Measurements from ENCODE around the gene EFCAB14. TPM values are rescaled to one million over a fixed set of nuclear protein-coding genes. Genes with fewer than 3 reads are reported as not detected.
"Not testable (repeated sequence)": the region's sequence is repeated elsewhere in the genome, so short reads cannot be mapped to it uniquely, and the experiment has no call there.

The EFCAB14 gene
- total RNA-seq, 1 donor from 2014 or later, result 50.7 TPM

DNA sequence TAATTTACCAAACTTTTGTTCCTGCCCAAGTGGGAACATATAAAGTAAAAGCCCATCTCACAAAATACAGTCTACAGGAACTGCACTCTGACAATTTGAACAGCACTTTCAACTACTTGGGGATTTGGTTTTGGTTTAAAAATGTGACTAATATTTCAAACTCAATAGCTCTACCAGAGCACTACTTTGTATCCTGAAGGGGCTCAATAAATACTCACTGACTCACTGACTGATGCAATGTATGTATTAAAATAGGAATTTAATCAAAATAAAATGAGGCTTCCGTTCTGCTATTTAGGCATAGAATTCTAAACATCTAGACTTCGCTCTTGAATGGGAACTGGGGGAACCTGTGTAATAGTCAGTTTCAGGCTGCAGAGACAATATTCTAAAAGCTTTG lies 21.9 kb downstream of the EFCAB14 start:
- TF ChIP-seq, protein P1, sequence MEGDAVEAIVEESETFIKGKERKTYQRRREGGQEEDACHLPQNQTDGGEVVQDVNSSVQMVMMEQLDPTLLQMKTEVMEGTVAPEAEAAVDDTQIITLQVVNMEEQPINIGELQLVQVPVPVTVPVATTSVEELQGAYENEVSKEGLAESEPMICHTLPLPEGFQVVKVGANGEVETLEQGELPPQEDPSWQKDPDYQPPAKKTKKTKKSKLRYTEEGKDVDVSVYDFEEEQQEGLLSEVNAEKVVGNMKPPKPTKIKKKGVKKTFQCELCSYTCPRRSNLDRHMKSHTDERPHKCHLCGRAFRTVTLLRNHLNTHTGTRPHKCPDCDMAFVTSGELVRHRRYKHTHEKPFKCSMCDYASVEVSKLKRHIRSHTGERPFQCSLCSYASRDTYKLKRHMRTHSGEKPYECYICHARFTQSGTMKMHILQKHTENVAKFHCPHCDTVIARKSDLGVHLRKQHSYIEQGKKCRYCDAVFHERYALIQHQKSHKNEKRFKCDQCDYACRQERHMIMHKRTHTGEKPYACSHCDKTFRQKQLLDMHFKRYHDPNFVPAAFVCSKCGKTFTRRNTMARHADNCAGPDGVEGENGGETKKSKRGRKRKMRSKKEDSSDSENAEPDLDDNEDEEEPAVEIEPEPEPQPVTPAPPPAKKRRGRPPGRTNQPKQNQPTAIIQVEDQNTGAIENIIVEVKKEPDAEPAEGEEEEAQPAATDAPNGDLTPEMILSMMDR (IDR thresholded peaks at IDR 0.05; ENCODE audit: insufficient read depth, low read depth, low read length), result no peak
- H3K36me3 Mint-ChIP-seq (ENCODE audit: low read depth, unreplicated experiment), result peaks cover 12% of the 10 kb centered on the region
- no peak overlapping the region for H3K4me3 ChIP-seq (ENCODE audit: insufficient read depth, low read depth, low read length)
- no peak for DNase-seq (ENCODE audit: low read depth)
- no peaks in the 10 kb centered on the region for H3K27me3 Mint-ChIP-seq (ENCODE audit: low read depth, unreplicated experiment)
- H3K4me1 Mint-ChIP-seq (ENCODE audit: low read depth, unreplicated experiment), result peaks cover 6% of the 10 kb centered on the region
- H3K9me3 ChIP-seq (ENCODE audit: insufficient read depth, low read depth, low read length), result no peaks in the 10 kb centered on the region
- H3K9ac ChIP-seq (ENCODE audit: low read length), result no peak overlapping the region
- H2AFZ ChIP-seq (ENCODE audit: low read depth, low read length), result no peak overlapping the region
- H3K4me1 ChIP-seq (ENCODE audit: insufficient read depth, low read length), result no peaks in the 10 kb centered on the region
- H3K4me2 ChIP-seq (ENCODE audit: low read length), result no peak overlapping the region
- H3K27me3 ChIP-seq (ENCODE audit: insufficient read depth, low read length), result no peaks in the 10 kb centered on the region
- H3K36me3 ChIP-seq (ENCODE audit: insufficient read depth, low read length), result peaks cover 27% of the 10 kb centered on the region
- H3K9me3 Mint-ChIP-seq (ENCODE audit: unreplicated experiment), result no peaks in the 10 kb centered on the region
- peaks cover 65% of the 10 kb centered on the region for H4K20me1 ChIP-seq (ENCODE audit: insufficient read depth, low read length)
- peaks cover 18% of the 10 kb centered on the region for H3K79me2 ChIP-seq (ENCODE audit: insufficient read depth, low read length)
- no peak overlapping the region for H3K4me3 Mint-ChIP-seq (ENCODE audit: unreplicated experiment)
- H3K27ac Mint-ChIP-seq (ENCODE audit: unreplicated experiment), result no peak overlapping the region
- H3K27ac ChIP-seq (ENCODE audit: low read depth, low read length), result no peak overlapping the region
- FAIRE-seq, result no peak

DNA sequence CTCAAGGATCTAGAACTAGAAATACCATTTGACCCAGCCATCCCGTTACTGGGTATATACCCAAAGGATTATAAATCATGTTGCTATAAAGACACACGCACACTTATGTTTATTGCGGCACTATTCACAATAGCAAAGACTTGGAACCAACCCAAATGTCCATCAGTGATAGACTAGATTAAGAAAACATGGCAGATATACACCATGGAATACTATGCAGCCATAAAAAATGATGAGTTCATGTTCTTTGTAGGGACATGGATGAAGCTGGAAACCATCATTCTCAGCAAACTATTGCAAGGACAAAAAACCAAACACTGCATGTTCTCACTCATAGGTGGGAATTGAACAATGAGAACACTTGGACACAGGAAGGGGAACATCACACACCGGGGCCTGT lies 24.2 kb downstream of the EFCAB14 start:
- peaks cover 13% of the 10 kb centered on the region for H3K79me2 ChIP-seq (ENCODE audit: insufficient read depth, low read length)
- H3K9me3 Mint-ChIP-seq (ENCODE audit: unreplicated experiment); H3K4me1 ChIP-seq (ENCODE audit: insufficient read depth, low read length); H3K27me3 Mint-ChIP-seq (ENCODE audit: low read depth, unreplicated experiment); H3K27ac ChIP-seq (ENCODE audit: low read depth, low read length); H3K9ac ChIP-seq (ENCODE audit: low read length); H3K27me3 ChIP-seq (ENCODE audit: insufficient read depth, low read length); H3K4me2 ChIP-seq (ENCODE audit: low read length); FAIRE-seq; H3K9me3 ChIP-seq (ENCODE audit: insufficient read depth, low read depth, low read length); DNase-seq (ENCODE audit: low read depth); H3K4me3 Mint-ChIP-seq (ENCODE audit: unreplicated experiment); H2AFZ ChIP-seq (ENCODE audit: low read depth, low read length); H3K27ac Mint-ChIP-seq (ENCODE audit: unreplicated experiment); H3K4me3 ChIP-seq (ENCODE audit: insufficient read depth, low read depth, low read length): not testable (repeated sequence)
- H3K36me3 ChIP-seq (ENCODE audit: insufficient read depth, low read length), result peaks cover 41% of the 10 kb centered on the region
- Mint-ChIP-seq H3K36me3 (ENCODE audit: low read depth, unreplicated experiment) (peaks cover 14% of the 10 kb centered on the region), H3K4me1 (ENCODE audit: low read depth, unreplicated experiment) (peaks cover 18% of the 10 kb centered on the region)
- peaks cover 64% of the 10 kb centered on the region for H4K20me1 ChIP-seq (ENCODE audit: insufficient read depth, low read length)

DNA sequence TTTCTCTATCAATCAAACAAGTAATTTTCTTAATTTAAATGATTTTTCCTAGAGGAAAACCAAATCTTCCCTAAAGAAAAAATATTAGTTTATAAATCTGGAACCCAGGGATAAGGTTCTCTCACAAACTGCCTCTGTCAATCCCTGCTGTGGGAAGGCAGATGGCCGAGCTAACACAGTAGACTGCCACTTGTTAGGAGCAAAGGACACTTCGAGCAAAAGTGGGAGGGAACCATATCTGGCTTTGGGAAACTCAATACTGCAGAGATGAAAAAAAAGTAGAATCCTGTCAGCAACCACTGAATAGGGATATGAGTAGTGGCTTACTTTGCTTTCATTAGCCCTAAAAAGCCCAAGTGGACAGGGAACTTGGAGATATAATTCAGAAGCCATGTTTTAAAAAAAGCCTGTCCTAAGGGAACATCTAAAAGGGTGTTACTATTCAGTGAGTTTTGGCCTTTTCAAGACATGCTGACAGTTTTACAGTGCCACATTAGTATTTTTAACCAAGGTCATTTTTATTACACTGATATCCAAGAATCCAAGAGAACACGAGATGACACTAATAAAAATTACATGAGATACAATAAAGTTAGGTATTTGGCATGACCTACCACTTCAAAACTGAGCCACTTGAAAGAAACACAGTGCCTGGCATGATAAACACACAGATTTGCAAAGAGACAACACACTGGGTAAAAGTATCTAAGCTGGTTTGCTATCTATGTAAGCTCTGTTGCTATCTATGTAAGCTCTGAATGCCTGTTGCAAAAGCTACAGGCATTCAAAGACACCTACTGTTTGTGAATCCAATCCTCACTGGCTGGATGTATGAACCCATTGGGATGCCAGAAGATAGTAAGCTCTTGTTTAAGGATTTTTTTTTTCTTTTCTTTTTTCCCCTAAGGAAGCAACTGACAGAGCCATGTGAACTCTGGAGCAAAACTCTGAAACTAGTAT lies 25.8 kb downstream of the EFCAB14 start:
- Histone ChIP-seq H3K79me2 (ENCODE audit: insufficient read depth, low read length) (peaks cover 2% of the 10 kb centered on the region), H3K27me3 (ENCODE audit: insufficient read depth, low read length) (no peaks in the 10 kb centered on the region), H3K36me3 (ENCODE audit: insufficient read depth, low read length) (peaks cover 43% of the 10 kb centered on the region), H3K9ac (ENCODE audit: low read length) (no peak overlapping the region), H3K9me3 (ENCODE audit: insufficient read depth, low read depth, low read length) (no peaks in the 10 kb centered on the region), H3K4me2 (ENCODE audit: low read length) (no peak overlapping the region), H2AFZ (ENCODE audit: low read depth, low read length) (no peak overlapping the region), H4K20me1 (ENCODE audit: insufficient read depth, low read length) (peaks cover 53% of the 10 kb centered on the region), H3K27ac (ENCODE audit: low read depth, low read length) (no peak overlapping the region), H3K4me1 (ENCODE audit: insufficient read depth, low read length) (no peaks in the 10 kb centered on the region), H3K4me3 (ENCODE audit: insufficient read depth, low read depth, low read length) (no peak overlapping the region)
- Mint-ChIP-seq H3K9me3 (ENCODE audit: unreplicated experiment) (no peaks in the 10 kb centered on the region), H3K4me3 (ENCODE audit: unreplicated experiment) (no peak overlapping the region), H3K36me3 (ENCODE audit: low read depth, unreplicated experiment) (peaks cover 11% of the 10 kb centered on the region), H3K27me3 (ENCODE audit: low read depth, unreplicated experiment) (no peaks in the 10 kb centered on the region), H3K4me1 (ENCODE audit: low read depth, unreplicated experiment) (peaks cover 18% of the 10 kb centered on the region), H3K27ac (ENCODE audit: unreplicated experiment) (no peak overlapping the region)
- FAIRE-seq (no peak), DNase-seq (ENCODE audit: low read depth) (no peak)
- TF ChIP-seq EZH2 (IDR thresholded peaks at IDR 0.05; ENCODE audit: insufficient read depth, low read length), result no peak
- TF ChIP-seq, protein P1 (IDR thresholded peaks at IDR 0.05; ENCODE audit: insufficient read depth, low read depth, low read length), result no peak
